Pancreas (tissue), 10 donors: ENCODE results near the gene WDR27. TPM values are rescaled to one million over a fixed set of nuclear protein-coding genes. Genes with fewer than 3 reads are reported as not detected.

Experiments used
- ATAC-seq, 4 donors: fragments of 200-7000 bp; cut with Tn5 transposase; one replicate each; pipeline versions ENCODE4 v1.8.0 to v1.9.1; 2020; ENCODE audit warnings: mild to moderate bottlenecking in 4 of 4, moderate library complexity in 4 of 4
- DNase-seq, 6 donors: peaks; one replicate each; pipeline ENCODE4 v3.0.0-alpha.2; 2020
- FAIRE-seq: peaks from 2 replicates; lab custom pipeline; 2012; peaks lifted over from hg19 to GRCh38; lab: Jason Lieb, UNC
- H3K27ac ChIP-seq, 4 donors: fragments of 200-600 bp; sonication (generic); 1 replicate in 3 of 4; 2 replicates in 1 of 4; pipeline versions ENCODE4 v1.5.0 to v1.8.0; 2020
- H3K27me3 ChIP-seq, 4 donors: fragments of 200-600 bp; one replicate each; pipeline ENCODE4 v1.8.0; 2021
- H3K36me3 ChIP-seq, 3 donors: fragments of 200-600 bp; sonication (generic) in 1 of 3; one replicate each; pipeline versions ENCODE4 v1.5.0 to v1.8.0; 2020 to 2021
- H3K4me1 ChIP-seq, 3 donors: fragments of 200-600 bp; one replicate each; pipeline ENCODE4 v1.8.0; 2021
- H3K4me3 ChIP-seq, 4 donors: fragments of 200-600 bp; sonication (generic) in 2 of 4; one replicate each; pipeline versions ENCODE4 v1.5.0 to v1.8.0; 2020 to 2021
- H3K9me3 ChIP-seq, 4 donors: fragments of 200-600 bp; one replicate each; pipeline ENCODE4 v1.8.0; 2021
- WGBS, 2 donors: extraction: QIAGEN DNeasy Blood & Tissue Kit; methylation state at CpG; one replicate each; pipeline ENCODE4 v1.1.7; 2013; 5-methylcytosine and 5-hydroxymethylcytosine counted together
- intact Hi-C, 3 donors: fragments of 100-400 bp; cut with DNase I; formaldehyde crosslinking; loops; one replicate each; pipeline versions ENCODE4 v1.11.1 to v1.14.2; 2022
- polyA plus RNA-seq, 2 donors: library from polyadenylated mRNA; stranded (reverse); fragments of 200-250 nt; gene quantifications; one replicate each; pipeline ENCODE4 v1.2.3, GENCODE V29; 2013
- total RNA-seq, 6 donors: library from RNA; stranded (reverse); fragmentation: NEBNext Ultra II Directional in 4 of 6; extraction: Animal tissue kit (Norgen Biotek cat#: 25700) in 4 of 6; gene quantifications; one replicate each; pipeline versions ENCODE4 v1.2.1 to v1.2.4, GENCODE V29; 2021 to 2023
- TF ChIP-seq, protein P1 (sequence below), 4 donors: fragments of 200-600 bp; sonication (generic) in 3 of 4; IDR thresholded peaks; one replicate each; pipeline versions ENCODE4 v1.5.0 to v1.8.0; 2021; ENCODE audit warnings: antibody characterized with exemption in 4 of 4
- donor health status: healthy with polysubstance abuse.
- donor health status: DM: no; HTN: no; CAD: no; lungs with moderate emphysema.
- donor health status: DM: no; HTN: no; CAD: no.
- donor health status: control.
- donor health status: control.
- donor health status: Bipolar disorder and iron deficiency.
- donor health status: DM: yes; HTN: yes; CAD: no.
- donor health status: DM: no; HTN: no; CAD: no.
- donor health status: DM: no; HTN: no; CAD: no.
- donor health status: DM: yes; HTN: yes; CAD: no.

Gene WDR27
- total and polyA plus RNA-seq, 8 donors = 9.6 to 43.1 (median 16.4) TPM

- no peaks in the 10 kb centered on the region for H3K27me3 ChIP-seq
- peak; percentile 39 to 63 (median 52) for DNase-seq
- no peaks in the 10 kb centered on the region for H3K9me3 ChIP-seq
- H3K4me3 ChIP-seq = peak overlapping the region; percentile 48 to 72 (median 56)
- ATAC-seq = peak; percentile 34 to 63 (median 38)
- TF ChIP-seq, protein P1, sequence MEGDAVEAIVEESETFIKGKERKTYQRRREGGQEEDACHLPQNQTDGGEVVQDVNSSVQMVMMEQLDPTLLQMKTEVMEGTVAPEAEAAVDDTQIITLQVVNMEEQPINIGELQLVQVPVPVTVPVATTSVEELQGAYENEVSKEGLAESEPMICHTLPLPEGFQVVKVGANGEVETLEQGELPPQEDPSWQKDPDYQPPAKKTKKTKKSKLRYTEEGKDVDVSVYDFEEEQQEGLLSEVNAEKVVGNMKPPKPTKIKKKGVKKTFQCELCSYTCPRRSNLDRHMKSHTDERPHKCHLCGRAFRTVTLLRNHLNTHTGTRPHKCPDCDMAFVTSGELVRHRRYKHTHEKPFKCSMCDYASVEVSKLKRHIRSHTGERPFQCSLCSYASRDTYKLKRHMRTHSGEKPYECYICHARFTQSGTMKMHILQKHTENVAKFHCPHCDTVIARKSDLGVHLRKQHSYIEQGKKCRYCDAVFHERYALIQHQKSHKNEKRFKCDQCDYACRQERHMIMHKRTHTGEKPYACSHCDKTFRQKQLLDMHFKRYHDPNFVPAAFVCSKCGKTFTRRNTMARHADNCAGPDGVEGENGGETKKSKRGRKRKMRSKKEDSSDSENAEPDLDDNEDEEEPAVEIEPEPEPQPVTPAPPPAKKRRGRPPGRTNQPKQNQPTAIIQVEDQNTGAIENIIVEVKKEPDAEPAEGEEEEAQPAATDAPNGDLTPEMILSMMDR (IDR thresholded peaks at IDR 0.05) = no peak
- FAIRE-seq = no peak
- WGBS, 2 donors = 17 to 19% methylated on average over 29 of the region's 29 CpGs
- H3K36me3 ChIP-seq = no peaks in the 10 kb centered on the region
- intact Hi-C loops = no loop called here
- peak overlapping the region; percentile 81 to 93 (median 87) for H3K27ac ChIP-seq
- peaks cover 8 to 12% (median 12%) of the 10 kb centered on the region in 3 donors for H3K4me1 ChIP-seq
Observed at GRCh38 chr6:169725125-169726048, 23.6 kb upstream of the WDR27 start.

- ATAC-seq (peak; percentile 46 to 68 (median 58)), DNase-seq (peak; percentile 52 to 85 (median 64)), FAIRE-seq (no peak)
- H3K9me3 ChIP-seq = no peaks in the 10 kb centered on the region
- H3K27me3 ChIP-seq = no peaks in the 10 kb centered on the region
- peak within 1 kb of the TSS; percentile 54 to 72 (median 62) for H3K4me3 ChIP-seq
- no peaks in the 10 kb centered on the region for H3K36me3 ChIP-seq
- intact Hi-C loops = no loop called here
- peaks cover 8 to 12% (median 12%) of the 10 kb centered on the region in 3 donors for H3K4me1 ChIP-seq
- TF ChIP-seq, protein P1 (IDR thresholded peaks at IDR 0.05) = no peak
- peak within 1 kb of the TSS; percentile 81 to 93 (median 90) for H3K27ac ChIP-seq
- WGBS, 2 donors = 0 to 1% methylated on average over 39 to 86 of the region's 89 CpGs
Observed at GRCh38 chr6:169724494-169725124, 22.8 kb upstream of the WDR27 start, which contains the start of gene PHF10. Gene PHF10 (minus strand): TSS chr6:169724500. CDS start chr6:169723931, 569 bp downstream.

DNA sequence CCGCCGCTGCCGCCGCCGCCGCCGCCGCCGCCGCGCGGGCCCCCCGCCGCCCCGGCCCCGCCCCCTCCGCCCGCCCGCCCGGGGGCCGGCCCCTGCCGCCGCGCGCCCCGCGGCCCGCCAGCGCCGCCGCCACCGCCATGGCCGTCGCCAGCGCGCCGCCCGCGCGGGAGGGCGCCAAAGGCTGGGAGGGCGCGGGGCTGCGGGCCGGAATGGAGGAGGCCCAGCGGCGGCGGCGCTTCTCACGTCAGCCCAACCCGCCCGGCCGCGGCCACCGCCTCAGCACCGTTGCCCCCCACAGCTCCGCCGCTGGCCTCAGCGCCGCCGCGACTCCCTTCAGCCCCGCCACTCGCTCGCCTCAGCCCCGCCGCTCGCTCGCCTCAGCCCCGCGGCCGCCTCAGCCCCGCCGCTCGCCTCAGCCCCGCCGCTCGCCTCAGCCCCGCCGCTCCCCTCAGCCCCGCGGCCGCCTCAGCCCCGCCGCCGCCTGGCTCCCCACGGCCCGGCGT is 22.2 kb upstream of the WDR27 start:
- ATAC-seq (peak; percentile 6 to 46 (median 16)), DNase-seq (peak; percentile 20 to 79 (median 44)), FAIRE-seq (no peak)
- TF ChIP-seq, protein P1 (IDR thresholded peaks at IDR 0.05) = no peak
- 0 to 1% methylated on average over 5 to 89 of the region's 89 CpGs for WGBS, 2 donors
- Histone ChIP-seq H3K27ac (peak overlapping the region in 3 of 4 donors; percentile 73 to 93 (median 86)), H3K4me1 (peaks cover 8 to 12% (median 12%) of the 10 kb centered on the region in 3 donors), H3K27me3 (no peaks in the 10 kb centered on the region), H3K36me3 (no peaks in the 10 kb centered on the region), H3K9me3 (no peaks in the 10 kb centered on the region), H3K4me3 (peak overlapping the region in 3 of 4 donors; percentile 38 to 72 (median 68))
- intact Hi-C loops = no loop called here

- ATAC-seq = peak; percentile 59 to 71 (median 68)
- Histone ChIP-seq H3K27ac (peak overlapping the region; percentile 54 to 92 (median 90)), H3K9me3 (no peaks in the 10 kb centered on the region), H3K27me3 (no peaks in the 10 kb centered on the region), H3K4me1 (peaks cover 8 to 12% (median 12%) of the 10 kb centered on the region in 3 donors), H3K4me3 (peak overlapping the region; percentile 54 to 72 (median 62)), H3K36me3 (no peaks in the 10 kb centered on the region)
- TF ChIP-seq, protein P1 (IDR thresholded peaks at IDR 0.05) = no peak
- WGBS, 2 donors = 0% methylated on average over 57 to 70 of the region's 70 CpGs
- FAIRE-seq = no peak
- DNase-seq = peak; percentile 69 to 92 (median 82)
- intact Hi-C loops = no loop called here
Observed at GRCh38 chr6:169723200-169723909, 21.5 kb upstream of the WDR27 start.
